GM23338 (cell line): ENCODE results near the gene LMO2. TPM values are rescaled to one million over a fixed set of nuclear protein-coding genes. Genes with fewer than 3 reads are reported as not detected.

Source experiments
- ATAC-seq: fragments of 200-7000 bp; cut with Tn5 transposase; 3 replicates; pipeline ENCODE4 v1.9.1; 2020
- DNase-seq: peaks from one replicate; pipeline ENCODE4 v3.0.0-alpha.2; 2015; ENCODE audit warnings: low spot score
- H2AFZ ChIP-seq: fragments of 200-600 bp; sonication (generic); 2 replicates; pipeline ENCODE4 v1.8.0; 2016; ENCODE audit warnings: antibody characterized with exemption, mild to moderate bottlenecking, moderate library complexity
- H3F3A ChIP-seq: fragments of 200-600 bp; sonication (generic); replicated peaks from 2 replicates; pipeline ENCODE4 v1.8.0; 2017; ENCODE audit warnings: antibody characterized with exemption, mixed run types, low read depth
- H3K27ac ChIP-seq: fragments of 200-600 bp; sonication (generic); 2 replicates; pipeline ENCODE4 v1.6.1; 2016; ENCODE audit warnings: low read depth
- H3K27me3 ChIP-seq: fragments of 200-600 bp; sonication (generic); 2 replicates; pipeline ENCODE4 v1.8.0; 2016; ENCODE audit warnings: mild to moderate bottlenecking, mixed run types, moderate library complexity; ENCODE audit not compliant: insufficient read depth
- H3K36me3 ChIP-seq: fragments of 200-600 bp; sonication (generic); 2 replicates; pipeline ENCODE4 v1.8.0; 2016; ENCODE audit warnings: mild to moderate bottlenecking; ENCODE audit not compliant: insufficient read depth
- H3K4me1 ChIP-seq: fragments of 200-600 bp; sonication (generic); 2 replicates; pipeline ENCODE4 v1.8.0; 2016; ENCODE audit warnings: mild to moderate bottlenecking, moderate library complexity; ENCODE audit not compliant: insufficient read depth
- H3K4me2 ChIP-seq: fragments of 200-600 bp; sonication (generic); 2 replicates; pipeline ENCODE4 v1.7.1; 2017; ENCODE audit warnings: mixed run types
- H3K4me3 ChIP-seq: fragments of 200-600 bp; sonication (generic); 2 replicates; pipeline ENCODE4 v1.6.1; 2016; ENCODE audit warnings: mixed run types
- H3K79me2 ChIP-seq: fragments of 200-600 bp; sonication (generic); replicated peaks from 2 replicates; pipeline ENCODE4 v1.8.0; 2017; ENCODE audit warnings: mild to moderate bottlenecking; ENCODE audit not compliant: insufficient read depth
- H3K9me2 ChIP-seq: fragments of 200-600 bp; sonication (generic); 2 replicates; pipeline ENCODE4 v1.8.0; 2017; ENCODE audit not compliant: insufficient read depth
- H4K20me1 ChIP-seq: fragments of 200-600 bp; sonication (generic); replicated peaks from 2 replicates; pipeline ENCODE4 v1.8.0; 2017; ENCODE audit warnings: mild to moderate bottlenecking; ENCODE audit not compliant: insufficient read depth
- H3K27ac Mint-ChIP-seq: 2 replicates; pipeline ENCODE4 v1.8.0; 2020; ENCODE audit warnings: inconsistent platforms, mild to moderate bottlenecking, moderate library complexity, mixed read lengths
- H3K27me3 Mint-ChIP-seq: 3 replicates; pipeline ENCODE4 v1.8.0; 2022; ENCODE audit warnings: low read depth, mild to moderate bottlenecking, moderate library complexity, mixed read lengths, inconsistent platforms; ENCODE audit not compliant: insufficient read depth, poor library complexity
- H3K36me3 Mint-ChIP-seq: 3 replicates; pipeline ENCODE4 v1.8.0; 2021; ENCODE audit warnings: low read depth, mild to moderate bottlenecking, inconsistent platforms, moderate library complexity, mixed read lengths
- H3K4me1 Mint-ChIP-seq: 3 replicates; pipeline ENCODE4 v1.8.0; 2020; ENCODE audit warnings: mild to moderate bottlenecking, inconsistent platforms, mixed read lengths
- H3K4me3 Mint-ChIP-seq: 3 replicates; pipeline ENCODE4 v1.8.0; 2021; ENCODE audit warnings: moderate library complexity, mild to moderate bottlenecking, inconsistent platforms, mixed read lengths
- H3K9me3 Mint-ChIP-seq: 3 replicates; pipeline ENCODE4 v1.8.0; 2020; ENCODE audit warnings: moderate library complexity, mild to moderate bottlenecking, inconsistent platforms, mixed read lengths
- CREB1 ChIP-seq: fragments of 250-450 bp; sonication (Bioruptor Pico); IDR thresholded peaks from 2 replicates; pipeline ENCODE4 v1.5.0; 2020; ENCODE audit warnings: low read depth, mild to moderate bottlenecking, moderate library complexity
- JUNB ChIP-seq: IDR thresholded peaks from one replicate; pipeline ENCODE4 v1.6.1; 2016; ENCODE audit warnings: antibody characterized with exemption; ENCODE audit not compliant: unreplicated experiment
- STAT1 ChIP-seq: IDR thresholded peaks from one replicate; pipeline ENCODE4 v1.6.1; 2016; ENCODE audit warnings: antibody characterized with exemption; ENCODE audit not compliant: unreplicated experiment
- ZNF331 ChIP-seq: fragments of 250-450 bp; sonication (Bioruptor Pico); IDR thresholded peaks from 2 replicates; pipeline ENCODE4 v1.5.0; 2020; ENCODE audit warnings: low read depth, mild to moderate bottlenecking, moderate library complexity
- polyA plus RNA-seq: library from polyadenylated mRNA; unstranded; fragments of >200 nt; fragmentation: Nextera tagmentation; extraction: Ambion mirVana; gene quantifications from 2 replicates; pipeline ENCODE4 v1.2.1, GENCODE V29; 2016
- total RNA-seq: library from RNA; depleted of rRNA; stranded (reverse); fragments of >200 nt; shearing (Covaris generic); gene quantifications from 2 replicates; pipeline ENCODE4 v1.2.3, GENCODE V29; 2014
- TF ChIP-seq, protein P1 (sequence below): IDR thresholded peaks from 2 replicates; pipeline ENCODE4 v1.6.1; 2016; ENCODE audit warnings: antibody characterized with exemption
- TF ChIP-seq, protein P2 (sequence below): fragments of 250-450 bp; sonication (Bioruptor Pico); IDR thresholded peaks from 2 replicates; pipeline ENCODE4 v1.5.0; 2020; ENCODE audit warnings: mild to moderate bottlenecking, moderate library complexity
- TF ChIP-seq, protein P3 (sequence below): IDR thresholded peaks from one replicate; pipeline ENCODE4 v1.6.1; 2018; ENCODE audit warnings: antibody characterized with exemption; ENCODE audit not compliant: unreplicated experiment

Gene LMO2
- total and polyA plus RNA-seq, 2 experiments from 2014 or later: 1.4 to 3.1 TPM

DNA sequence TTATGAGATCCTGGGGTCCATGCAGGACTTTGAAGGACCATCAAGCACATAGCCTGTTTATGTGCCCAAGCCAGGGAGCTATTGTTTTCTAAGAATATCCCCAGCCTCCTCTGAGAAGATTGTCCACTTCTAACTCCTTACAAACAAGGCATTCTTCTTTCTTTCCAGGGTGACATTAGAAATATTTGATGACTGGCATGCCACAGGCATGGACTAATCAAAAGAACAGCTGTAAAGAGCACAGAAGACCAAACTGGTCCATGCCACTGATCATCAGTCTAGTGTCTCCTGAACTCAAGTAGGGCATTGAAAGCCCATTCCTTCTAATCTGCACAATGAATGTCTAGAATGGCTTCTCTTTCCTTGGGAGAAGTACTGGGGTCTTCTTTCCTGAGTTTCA lies 24.9 kb upstream of the LMO2 start:
- no peaks in the 10 kb centered on the region; the same call in 1 of the 2 replicates for H3K9me2 ChIP-seq
- Mint-ChIP-seq H3K27me3 (peaks cover 10% of the 10 kb centered on the region), H3K9me3 (peaks cover 14% of the 10 kb centered on the region; the same call in 1 of the 3 replicates), H3K4me1 (peaks cover 10% of the 10 kb centered on the region; the same call in 2 of the 3 replicates), H3K36me3 (no peaks in the 10 kb centered on the region), H3K4me3 (no peak overlapping the region), H3K27ac (no peak overlapping the region; the same call in 1 of the 2 replicates)
- DNase-seq (no peak), ATAC-seq (no peak)
- no peaks in the 10 kb centered on the region for H3F3A ChIP-seq
- no peaks in the 10 kb centered on the region for H4K20me1 ChIP-seq
- H3K27ac ChIP-seq: no peak overlapping the region
- no peak overlapping the region for H3K4me2 ChIP-seq
- no peaks in the 10 kb centered on the region for H3K36me3 ChIP-seq
- H3K79me2 ChIP-seq: no peaks in the 10 kb centered on the region
- no peak overlapping the region for H2AFZ ChIP-seq
- no peak overlapping the region for H3K4me3 ChIP-seq
- TF ChIP-seq ZNF331 (CRISPR knock-in tag) (no peak), CREB1 (CRISPR knock-in tag) (no peak)
- TF ChIP-seq, protein P1, sequence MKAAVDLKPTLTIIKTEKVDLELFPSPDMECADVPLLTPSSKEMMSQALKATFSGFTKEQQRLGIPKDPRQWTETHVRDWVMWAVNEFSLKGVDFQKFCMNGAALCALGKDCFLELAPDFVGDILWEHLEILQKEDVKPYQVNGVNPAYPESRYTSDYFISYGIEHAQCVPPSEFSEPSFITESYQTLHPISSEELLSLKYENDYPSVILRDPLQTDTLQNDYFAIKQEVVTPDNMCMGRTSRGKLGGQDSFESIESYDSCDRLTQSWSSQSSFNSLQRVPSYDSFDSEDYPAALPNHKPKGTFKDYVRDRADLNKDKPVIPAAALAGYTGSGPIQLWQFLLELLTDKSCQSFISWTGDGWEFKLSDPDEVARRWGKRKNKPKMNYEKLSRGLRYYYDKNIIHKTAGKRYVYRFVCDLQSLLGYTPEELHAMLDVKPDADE: no peak
- H3K4me1 ChIP-seq: peaks cover 8% of the 10 kb centered on the region; the same call in 1 of the 2 replicates
- H3K27me3 ChIP-seq: no peaks in the 10 kb centered on the region

DNA sequence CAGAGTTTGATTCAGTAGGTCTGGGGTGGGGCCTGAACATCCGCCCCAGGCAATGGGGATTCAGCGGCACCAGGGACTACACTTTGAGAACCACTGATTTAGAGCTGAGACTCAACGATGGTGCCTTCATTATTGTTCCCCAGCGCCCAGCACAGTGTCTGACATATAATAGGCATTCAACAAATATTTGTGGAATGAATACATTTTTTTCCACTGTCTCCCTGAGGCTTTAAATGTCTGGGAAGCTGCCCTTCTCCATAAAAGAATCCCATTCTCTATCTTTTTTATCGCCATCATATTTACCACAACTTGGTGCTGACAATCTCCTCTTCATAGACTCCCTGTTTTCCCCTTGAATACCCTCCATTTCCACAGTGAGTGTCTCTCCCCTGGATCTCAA lies 23.6 kb upstream of the LMO2 start:
- H3K27ac ChIP-seq: no peak overlapping the region
- no peaks in the 10 kb centered on the region for H3K36me3 ChIP-seq
- no peak for ATAC-seq
- H3K4me3 ChIP-seq: no peak overlapping the region
- DNase-seq: no peak
- no peaks in the 10 kb centered on the region; the same call in 1 of the 2 replicates for H3K9me2 ChIP-seq
- Mint-ChIP-seq H3K36me3 (no peaks in the 10 kb centered on the region), H3K4me1 (peaks cover 11% of the 10 kb centered on the region; the same call in 2 of the 3 replicates), H3K27me3 (peaks cover 10% of the 10 kb centered on the region), H3K27ac (no peak overlapping the region), H3K4me3 (no peak overlapping the region), H3K9me3 (peaks cover 14% of the 10 kb centered on the region; the same call in 1 of the 3 replicates)
- H3F3A ChIP-seq: no peaks in the 10 kb centered on the region
- H4K20me1 ChIP-seq: no peaks in the 10 kb centered on the region
- no peaks in the 10 kb centered on the region for H3K79me2 ChIP-seq
- H3K4me1 ChIP-seq: peaks cover 10% of the 10 kb centered on the region; the same call in 1 of the 2 replicates
- H3K27me3 ChIP-seq: no peaks in the 10 kb centered on the region
- no peak overlapping the region for H2AFZ ChIP-seq
- no peak overlapping the region for H3K4me2 ChIP-seq
- TF ChIP-seq, protein P2, sequence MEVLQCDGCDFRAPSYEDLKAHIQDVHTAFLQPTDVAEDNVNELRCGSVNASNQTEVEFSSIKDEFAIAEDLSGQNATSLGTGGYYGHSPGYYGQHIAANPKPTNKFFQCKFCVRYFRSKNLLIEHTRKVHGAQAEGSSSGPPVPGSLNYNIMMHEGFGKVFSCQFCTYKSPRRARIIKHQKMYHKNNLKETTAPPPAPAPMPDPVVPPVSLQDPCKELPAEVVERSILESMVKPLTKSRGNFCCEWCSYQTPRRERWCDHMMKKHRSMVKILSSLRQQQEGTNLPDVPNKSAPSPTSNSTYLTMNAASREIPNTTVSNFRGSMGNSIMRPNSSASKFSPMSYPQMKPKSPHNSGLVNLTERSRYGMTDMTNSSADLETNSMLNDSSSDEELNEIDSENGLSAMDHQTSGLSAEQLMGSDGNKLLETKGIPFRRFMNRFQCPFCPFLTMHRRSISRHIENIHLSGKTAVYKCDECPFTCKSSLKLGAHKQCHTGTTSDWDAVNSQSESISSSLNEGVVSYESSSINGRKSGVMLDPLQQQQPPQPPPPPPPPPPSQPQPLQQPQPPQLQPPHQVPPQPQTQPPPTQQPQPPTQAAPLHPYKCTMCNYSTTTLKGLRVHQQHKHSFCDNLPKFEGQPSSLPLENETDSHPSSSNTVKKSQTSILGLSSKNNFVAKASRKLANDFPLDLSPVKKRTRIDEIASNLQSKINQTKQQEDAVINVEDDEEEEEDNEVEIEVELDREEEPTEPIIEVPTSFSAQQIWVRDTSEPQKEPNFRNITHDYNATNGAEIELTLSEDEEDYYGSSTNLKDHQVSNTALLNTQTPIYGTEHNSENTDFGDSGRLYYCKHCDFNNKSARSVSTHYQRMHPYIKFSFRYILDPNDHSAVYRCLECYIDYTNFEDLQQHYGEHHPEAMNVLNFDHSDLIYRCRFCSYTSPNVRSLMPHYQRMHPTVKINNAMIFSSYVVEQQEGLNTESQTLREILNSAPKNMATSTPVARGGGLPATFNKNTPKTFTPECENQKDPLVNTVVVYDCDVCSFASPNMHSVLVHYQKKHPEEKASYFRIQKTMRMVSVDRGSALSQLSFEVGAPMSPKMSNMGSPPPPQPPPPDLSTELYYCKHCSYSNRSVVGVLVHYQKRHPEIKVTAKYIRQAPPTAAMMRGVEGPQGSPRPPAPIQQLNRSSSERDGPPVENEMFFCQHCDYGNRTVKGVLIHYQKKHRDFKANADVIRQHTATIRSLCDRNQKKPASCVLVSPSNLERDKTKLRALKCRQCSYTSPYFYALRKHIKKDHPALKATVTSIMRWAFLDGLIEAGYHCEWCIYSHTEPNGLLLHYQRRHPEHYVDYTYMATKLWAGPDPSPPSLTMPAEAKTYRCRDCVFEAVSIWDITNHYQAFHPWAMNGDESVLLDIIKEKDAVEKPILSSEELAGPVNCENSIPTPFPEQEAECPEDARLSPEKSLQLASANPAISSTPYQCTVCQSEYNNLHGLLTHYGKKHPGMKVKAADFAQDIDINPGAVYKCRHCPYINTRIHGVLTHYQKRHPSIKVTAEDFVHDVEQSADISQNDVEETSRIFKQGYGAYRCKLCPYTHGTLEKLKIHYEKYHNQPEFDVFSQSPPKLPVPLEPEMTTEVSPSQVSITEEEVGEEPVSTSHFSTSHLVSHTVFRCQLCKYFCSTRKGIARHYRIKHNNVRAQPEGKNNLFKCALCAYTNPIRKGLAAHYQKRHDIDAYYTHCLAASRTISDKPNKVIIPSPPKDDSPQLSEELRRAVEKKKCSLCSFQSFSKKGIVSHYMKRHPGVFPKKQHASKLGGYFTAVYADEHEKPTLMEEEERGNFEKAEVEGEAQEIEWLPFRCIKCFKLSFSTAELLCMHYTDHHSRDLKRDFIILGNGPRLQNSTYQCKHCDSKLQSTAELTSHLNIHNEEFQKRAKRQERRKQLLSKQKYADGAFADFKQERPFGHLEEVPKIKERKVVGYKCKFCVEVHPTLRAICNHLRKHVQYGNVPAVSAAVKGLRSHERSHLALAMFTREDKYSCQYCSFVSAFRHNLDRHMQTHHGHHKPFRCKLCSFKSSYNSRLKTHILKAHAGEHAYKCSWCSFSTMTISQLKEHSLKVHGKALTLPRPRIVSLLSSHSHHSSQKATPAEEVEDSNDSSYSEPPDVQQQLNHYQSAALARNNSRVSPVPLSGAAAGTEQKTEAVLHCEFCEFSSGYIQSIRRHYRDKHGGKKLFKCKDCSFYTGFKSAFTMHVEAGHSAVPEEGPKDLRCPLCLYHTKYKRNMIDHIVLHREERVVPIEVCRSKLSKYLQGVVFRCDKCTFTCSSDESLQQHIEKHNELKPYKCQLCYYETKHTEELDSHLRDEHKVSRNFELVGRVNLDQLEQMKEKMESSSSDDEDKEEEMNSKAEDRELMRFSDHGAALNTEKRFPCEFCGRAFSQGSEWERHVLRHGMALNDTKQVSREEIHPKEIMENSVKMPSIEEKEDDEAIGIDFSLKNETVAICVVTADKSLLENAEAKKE: no peak
- TF ChIP-seq, protein P1: no peak
- TF ChIP-seq JUNB (no peak), STAT1 (no peak), CREB1 (CRISPR knock-in tag) (no peak)
- TF ChIP-seq, protein P3, sequence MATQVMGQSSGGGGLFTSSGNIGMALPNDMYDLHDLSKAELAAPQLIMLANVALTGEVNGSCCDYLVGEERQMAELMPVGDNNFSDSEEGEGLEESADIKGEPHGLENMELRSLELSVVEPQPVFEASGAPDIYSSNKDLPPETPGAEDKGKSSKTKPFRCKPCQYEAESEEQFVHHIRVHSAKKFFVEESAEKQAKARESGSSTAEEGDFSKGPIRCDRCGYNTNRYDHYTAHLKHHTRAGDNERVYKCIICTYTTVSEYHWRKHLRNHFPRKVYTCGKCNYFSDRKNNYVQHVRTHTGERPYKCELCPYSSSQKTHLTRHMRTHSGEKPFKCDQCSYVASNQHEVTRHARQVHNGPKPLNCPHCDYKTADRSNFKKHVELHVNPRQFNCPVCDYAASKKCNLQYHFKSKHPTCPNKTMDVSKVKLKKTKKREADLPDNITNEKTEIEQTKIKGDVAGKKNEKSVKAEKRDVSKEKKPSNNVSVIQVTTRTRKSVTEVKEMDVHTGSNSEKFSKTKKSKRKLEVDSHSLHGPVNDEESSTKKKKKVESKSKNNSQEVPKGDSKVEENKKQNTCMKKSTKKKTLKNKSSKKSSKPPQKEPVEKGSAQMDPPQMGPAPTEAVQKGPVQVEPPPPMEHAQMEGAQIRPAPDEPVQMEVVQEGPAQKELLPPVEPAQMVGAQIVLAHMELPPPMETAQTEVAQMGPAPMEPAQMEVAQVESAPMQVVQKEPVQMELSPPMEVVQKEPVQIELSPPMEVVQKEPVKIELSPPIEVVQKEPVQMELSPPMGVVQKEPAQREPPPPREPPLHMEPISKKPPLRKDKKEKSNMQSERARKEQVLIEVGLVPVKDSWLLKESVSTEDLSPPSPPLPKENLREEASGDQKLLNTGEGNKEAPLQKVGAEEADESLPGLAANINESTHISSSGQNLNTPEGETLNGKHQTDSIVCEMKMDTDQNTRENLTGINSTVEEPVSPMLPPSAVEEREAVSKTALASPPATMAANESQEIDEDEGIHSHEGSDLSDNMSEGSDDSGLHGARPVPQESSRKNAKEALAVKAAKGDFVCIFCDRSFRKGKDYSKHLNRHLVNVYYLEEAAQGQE: no peak
